K562 (cell line): ENCODE data around the gene DPH1. TPM values are rescaled to one million over a fixed set of nuclear protein-coding genes. Genes with fewer than 3 reads are reported as not detected.

Source experiments
- MGA ChIP-seq: fragments of 450-650 bp; IDR thresholded peaks from 2 replicates; pipeline ENCODE4 v1.6.1; 2016; ENCODE audit warnings: mild to moderate bottlenecking, moderate library complexity
- NRF1 ChIP-seq, 2 experiments: fragments of 450-650 bp; IDR thresholded peaks in 1 of 2; conservative IDR thresholded peaks in 1 of 2; 2 replicates each; pipeline ENCODE4 v1.6.1; 2014; ENCODE audit warnings: mild to moderate bottlenecking in 2 of 2
- RBBP5 ChIP-seq: fragments of 200-600 bp; sonication (generic); IDR thresholded peaks from 2 replicates; pipeline ENCODE4 v1.6.1; 2012; ENCODE audit warnings: borderline replicate concordance, mild to moderate bottlenecking, low read length, control low read depth, inconsistent platforms; ENCODE audit not compliant: insufficient read depth, poor library complexity, severe bottlenecking
- SMARCA4 ChIP-seq: fragments of 450-650 bp; IDR thresholded peaks from 2 replicates; pipeline ENCODE4 v1.6.1; 2016
- SNAPC5 ChIP-seq: fragments of 250-450 bp; sonication (Bioruptor Pico); IDR thresholded peaks from 2 replicates; pipeline ENCODE4 v1.8.0; 2021; ENCODE audit warnings: moderate library complexity, mild to moderate bottlenecking, inconsistent platforms
- YY1 ChIP-seq, 3 experiments: IDR thresholded peaks; 2 replicates each; pipeline ENCODE4 v1.6.1; 2011; ENCODE audit warnings: low read length in 2 of 3, mild to moderate bottlenecking in 2 of 3, moderate library complexity in 2 of 3, borderline replicate concordance in 1 of 3, control low read depth in 1 of 3, low read depth in 1 of 3; ENCODE audit not compliant: insufficient read depth in 3 of 3, insufficient replicate concordance in 2 of 3, control insufficient read depth in 1 of 3, insufficient read length in 1 of 3; ENCODE audit errors: extremely low read depth in 1 of 3
- ZBTB49 ChIP-seq: sonication (generic); formaldehyde crosslinking; IDR thresholded peaks from 2 replicates; pipeline ENCODE4 v1.8.0; 2022; ENCODE audit warnings: missing genetic modification reagents, mild to moderate bottlenecking, borderline replicate concordance
- ZNF263 ChIP-seq: sonication (generic); formaldehyde crosslinking; IDR thresholded peaks from 2 replicates; pipeline ENCODE4 v1.8.0; 2022; ENCODE audit warnings: mild to moderate bottlenecking, missing genetic modification reagents, borderline replicate concordance
- ZNF512 ChIP-seq: IDR thresholded peaks from 2 replicates; pipeline ENCODE4 v1.6.1; 2016; ENCODE audit warnings: missing genetic modification characterization, missing compliant biosample characterization
- polyA plus RNA-seq, 8 experiments: library from polyadenylated mRNA; depleted of rRNA in 4 of 8; stranded (reverse) in 5 of 8; unstranded in 3 of 8; fragments of >200 nt; fragmentation: Nextera tagmentation in 2 of 8; fragmentation: Illumina TruSeq in 1 of 8; extraction: Ambion mirVana in 2 of 8; extraction: Trizol in 1 of 8; gene quantifications; 2 replicates each; pipeline versions ENCODE4 v1.2.1 to v1.2.3, GENCODE V29; 2011 to 2014; ENCODE audit warnings: inconsistent platforms in 1 of 8, missing spikeins in 1 of 8
- total RNA-seq, 7 experiments: library from RNA; depleted of rRNA in 6 of 7; stranded (reverse); fragments of >200 nt in 6 of 7; fragmentation: Illumina TruSeq in 2 of 7; extraction: Trizol in 2 of 7; gene quantifications; 2 replicates each; pipeline versions ENCODE4 v1.2.1 to v1.2.3, GENCODE V29; 2011 to 2021; ENCODE audit warnings: low replicate concordance in 1 of 7

DPH1 gene
- total and polyA plus RNA-seq, 9 of the 15 experiments (the other 6 are each of a cell fraction or from before 2014, with no cell fraction given): 0.42 to 40.6 (median 20.2) TPM

- no peak for TF ChIP-seq ZBTB49 (CRISPR knock-in tag)
- peak in 1 of 3 experiments; percentile 56 for TF ChIP-seq YY1 (IDR thresholded peaks at IDR 0.05; ENCODE audit: borderline replicate concordance in 1 of 3, control insufficient read depth in 1 of 3, extremely low read depth in 1 of 3, insufficient read depth in 3 of 3, insufficient read length in 1 of 3, insufficient replicate concordance in 2 of 3, low read depth in 1 of 3, low read length in 2 of 3)
- TF ChIP-seq MGA: peak; percentile 17; the same call in 1 of the 2 replicates
- peak; percentile 37 to 63; a peak in 3 of 4 replicates for TF ChIP-seq NRF1 (conservative IDR thresholded peaks at IDR 0.05 in 1 of 2, IDR thresholded peaks at IDR 0.05 in 1 of 2)
- peak; percentile 30; the same call in 1 of the 2 replicates for TF ChIP-seq SMARCA4
- peak; percentile 72 for TF ChIP-seq RBBP5
- TF ChIP-seq ZNF512 (tag): no peak
- TF ChIP-seq ZNF263 (CRISPR knock-in tag): 0 out of 2 replicates have a peak, but pooled peaks have one; percentile 19
- no peak for TF ChIP-seq SNAPC5
Observed at GRCh38 chr17:1986783-1987451, 43.0 kb upstream of the DPH1 start (continued).
